Activated CD4-positive, alpha-beta T cell treated with anti-CD3 and anti-CD28 coated beads, Interleukin-2, Interleukin-4, amounts not matched to agents 100 ng/mL and 50 ng/mL, durations not matched to agents 16 hours and 8 hours (primary cell): ENCODE results near the gene CTDP1.

ENCODE experiments used
- DNase-seq: peaks from one replicate; pipeline ENCODE4 v3.0.0-alpha.2; 2020; ENCODE audit warnings: low spot score

CTDP1 gene

GRCh38 chr18:79763407-79763806 is 83.8 kb downstream of the CTDP1 start:
- DNase-seq, result no peak

DNA sequence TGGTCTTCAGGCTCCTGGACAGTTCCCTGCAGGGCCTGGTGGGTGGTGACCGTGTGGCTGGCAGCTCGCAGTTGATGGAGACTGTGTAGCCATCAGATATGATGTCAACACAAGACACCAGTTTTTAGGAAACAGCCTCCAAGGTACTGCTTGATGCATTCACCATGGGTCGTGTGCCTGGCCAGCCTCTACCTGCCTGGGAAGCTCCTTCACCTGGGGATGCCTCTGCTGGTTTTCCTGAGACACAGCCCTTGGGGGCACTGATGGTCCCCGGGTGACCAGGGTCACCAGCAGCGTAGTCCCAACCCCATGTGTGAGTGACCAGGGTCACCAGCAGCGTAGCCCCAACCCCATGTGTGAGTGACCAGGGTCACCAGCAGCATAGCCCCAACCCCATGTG is 84.5 kb downstream of the CTDP1 start:
- DNase-seq, result no peak

DNA sequence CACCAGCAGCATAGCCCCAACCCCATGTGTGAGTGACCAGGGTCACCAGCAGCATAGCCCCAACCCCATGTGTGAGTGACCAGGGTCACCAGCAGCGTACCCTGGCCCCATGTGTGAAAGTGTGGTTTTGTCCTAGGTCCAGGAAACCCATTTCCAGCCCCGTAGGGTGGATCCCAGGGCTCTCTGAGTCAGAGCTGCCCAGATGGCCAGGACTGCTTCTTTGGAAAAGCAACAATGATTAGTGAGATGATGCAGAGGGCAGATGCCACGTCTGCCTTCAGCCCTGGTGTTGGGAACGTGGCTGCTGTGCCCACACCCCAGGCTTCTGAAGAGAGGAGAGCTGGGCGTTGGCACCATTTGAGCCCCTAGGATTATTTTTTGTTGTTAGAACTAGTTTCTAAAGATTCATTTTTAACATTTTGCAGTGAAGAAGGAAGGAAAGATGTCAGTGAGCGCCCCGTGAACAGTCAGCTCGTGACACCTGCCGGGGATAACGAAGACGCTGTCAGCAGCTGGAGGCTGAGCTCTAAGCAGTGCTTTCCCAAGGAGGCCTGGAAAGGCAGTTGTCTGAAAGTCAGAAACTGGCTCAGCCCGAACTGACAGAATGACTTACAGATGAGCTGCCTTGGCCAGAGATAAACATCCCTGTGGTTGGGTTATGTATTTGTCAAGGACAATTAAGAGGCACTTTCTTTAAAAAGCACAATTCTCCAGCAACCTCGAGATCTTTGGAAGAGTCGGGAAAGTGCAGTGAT is 86.1 kb downstream of the CTDP1 start:
- DNase-seq, result no peak

DNA sequence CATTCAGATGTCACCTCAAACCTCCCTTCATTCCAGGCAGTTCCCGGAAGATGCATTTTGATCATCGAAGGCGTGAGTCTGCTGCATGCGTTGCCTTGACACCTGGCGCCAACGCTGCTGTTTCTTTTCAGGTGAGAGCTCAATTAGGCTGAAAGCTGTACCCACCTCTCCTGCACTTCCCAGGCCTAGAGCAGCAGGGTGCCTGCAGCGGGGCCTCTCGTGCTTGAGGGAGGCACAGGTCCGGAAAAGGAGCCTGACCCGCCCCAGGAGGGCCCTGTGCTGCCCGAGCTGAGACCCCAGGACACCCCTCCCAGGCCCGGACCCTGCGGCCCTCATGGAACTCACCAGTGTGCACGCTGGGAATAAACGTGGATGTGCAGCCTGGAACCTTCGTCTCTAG is 86.7 kb downstream of the CTDP1 start:
- DNase-seq, result no peak

DNA sequence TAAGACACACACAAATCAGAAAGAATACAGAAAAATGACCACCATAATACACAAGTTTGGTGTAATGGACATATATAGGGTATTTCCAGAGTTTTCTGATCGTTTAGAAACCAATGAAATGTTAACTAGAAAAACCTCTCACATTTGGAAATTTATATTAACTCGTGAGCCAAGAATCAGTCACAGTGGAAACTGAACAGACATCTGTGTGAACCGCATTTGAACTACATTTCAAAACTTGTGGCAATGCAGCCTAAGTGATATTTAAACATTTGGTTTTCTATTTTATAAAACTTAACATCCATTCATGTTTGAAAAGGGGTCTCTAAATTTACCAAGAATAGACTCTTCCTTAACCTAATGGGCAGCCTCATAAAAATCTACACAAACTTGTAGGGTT is 89.1 kb downstream of the CTDP1 start:
- DNase-seq, result no peak

DNA sequence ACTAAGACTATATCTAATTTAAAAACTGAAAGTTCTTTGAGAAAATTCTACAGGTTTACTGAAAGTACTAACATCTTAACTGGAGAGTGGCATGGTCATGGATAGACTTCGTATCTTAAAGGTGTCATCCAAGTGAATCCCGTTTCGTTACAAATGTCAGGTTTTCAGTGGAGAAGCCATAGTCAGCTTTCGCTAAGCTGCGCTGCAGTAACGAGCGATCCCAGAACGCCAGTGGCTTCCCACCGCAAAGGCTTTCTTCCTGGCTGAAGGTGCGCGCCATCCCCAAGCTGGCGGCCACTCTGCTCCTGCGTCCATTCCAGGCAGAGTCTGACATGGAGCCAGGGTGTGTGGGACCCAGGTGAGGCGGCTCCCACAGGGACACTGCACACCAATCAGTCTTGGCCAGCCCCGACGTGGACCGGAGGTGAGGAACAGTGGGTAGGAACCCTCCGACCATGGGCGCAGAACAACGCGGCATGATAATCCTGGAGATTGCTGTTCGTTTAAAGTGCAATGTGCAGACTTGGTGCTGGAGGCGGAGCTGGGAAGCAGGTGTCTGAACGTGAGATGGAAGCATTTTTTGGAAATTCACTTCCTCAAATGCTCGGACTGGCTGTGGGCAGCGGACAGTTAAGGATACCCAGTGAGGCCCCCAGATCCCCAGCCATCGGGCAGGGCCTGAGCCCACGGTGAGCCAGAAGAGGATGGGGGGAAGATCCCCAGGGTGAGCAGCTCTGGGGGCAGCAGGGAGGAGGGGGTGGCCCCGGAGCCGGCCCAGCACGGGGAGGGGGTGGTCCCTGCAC is 90.3 kb downstream of the CTDP1 start:
- DNase-seq, result no peak

- DNase-seq, result no peak
Measured at GRCh38 chr18:79770501-79770815, 90.9 kb downstream of the CTDP1 start.

- DNase-seq, result no peak
Measured at GRCh38 chr18:79770826-79771225, 91.2 kb downstream of the CTDP1 start.

DNA sequence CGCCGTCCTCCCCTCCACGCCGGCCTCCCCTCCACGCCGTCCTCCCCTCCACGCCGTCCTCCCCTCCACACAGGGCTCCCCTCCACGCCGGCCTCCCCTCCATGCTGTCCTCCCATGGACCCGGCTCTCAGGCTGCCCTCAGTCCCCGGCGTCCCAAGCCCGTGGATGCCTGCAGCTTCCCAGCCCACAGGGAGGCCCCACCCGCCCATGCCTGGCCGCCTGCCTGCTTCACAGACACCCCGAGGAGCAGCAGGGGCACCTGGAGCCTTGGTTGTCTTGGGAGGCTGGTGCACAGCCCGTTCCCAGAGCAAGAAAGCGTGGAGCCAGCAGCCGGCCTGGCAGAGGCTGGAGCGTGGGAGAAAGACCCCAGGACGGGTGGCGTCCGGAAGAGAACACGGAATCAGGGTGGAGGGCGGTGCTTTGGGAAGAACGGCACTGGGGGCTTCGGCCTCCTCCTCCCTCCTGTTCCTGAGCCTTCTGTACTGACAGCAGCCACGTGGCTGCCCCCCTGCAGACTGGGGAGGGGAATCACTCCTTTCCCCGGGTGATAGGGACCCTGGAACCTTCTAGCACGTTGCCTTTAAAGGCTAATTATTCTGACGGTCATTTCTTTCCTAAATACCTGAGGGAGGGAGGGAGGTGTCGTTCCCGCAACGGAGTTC is 92.0 kb downstream of the CTDP1 start:
- DNase-seq, result no peak

DNA sequence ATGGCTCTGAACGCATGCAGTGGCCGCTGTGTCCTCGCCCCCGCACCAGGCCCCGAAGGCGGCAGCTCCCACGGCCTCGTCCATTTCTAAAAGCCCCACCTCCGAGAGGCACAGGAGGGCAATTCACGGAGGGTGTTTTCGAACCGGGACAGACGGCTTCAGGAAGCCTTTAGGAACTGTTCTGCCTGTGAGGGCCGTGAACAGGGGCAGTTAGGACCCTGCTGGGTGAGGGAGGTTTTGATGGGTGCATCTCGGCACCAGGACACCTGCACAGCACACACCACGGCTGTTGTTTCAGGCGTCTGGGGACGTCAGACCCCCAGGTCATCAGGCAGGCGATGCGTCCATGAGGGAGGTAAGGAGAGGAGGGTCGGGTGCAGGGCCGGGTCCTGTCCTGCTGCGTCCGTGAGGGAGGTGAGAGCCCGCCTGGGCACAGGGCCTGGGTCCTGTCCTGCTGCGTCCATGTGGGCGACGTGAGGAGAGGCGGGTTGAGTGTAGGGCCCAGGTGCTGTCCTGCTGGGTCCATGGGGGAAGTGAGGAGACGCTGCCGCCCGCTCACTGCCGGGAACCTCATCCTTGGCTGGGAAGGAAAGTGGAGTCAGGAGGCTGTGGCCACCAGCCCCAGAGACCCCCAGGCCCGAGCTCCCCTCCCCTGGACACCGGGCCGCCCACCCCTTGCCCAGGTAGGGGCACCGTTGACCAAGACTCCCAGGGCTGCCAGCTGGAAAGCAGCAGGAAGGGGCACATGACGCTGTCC is 92.7 kb downstream of the CTDP1 start:
- DNase-seq, result no peak

GRCh38 chr18:79772865-79773696 is 93.5 kb downstream of the CTDP1 start:
- DNase-seq, result no peak

DNA sequence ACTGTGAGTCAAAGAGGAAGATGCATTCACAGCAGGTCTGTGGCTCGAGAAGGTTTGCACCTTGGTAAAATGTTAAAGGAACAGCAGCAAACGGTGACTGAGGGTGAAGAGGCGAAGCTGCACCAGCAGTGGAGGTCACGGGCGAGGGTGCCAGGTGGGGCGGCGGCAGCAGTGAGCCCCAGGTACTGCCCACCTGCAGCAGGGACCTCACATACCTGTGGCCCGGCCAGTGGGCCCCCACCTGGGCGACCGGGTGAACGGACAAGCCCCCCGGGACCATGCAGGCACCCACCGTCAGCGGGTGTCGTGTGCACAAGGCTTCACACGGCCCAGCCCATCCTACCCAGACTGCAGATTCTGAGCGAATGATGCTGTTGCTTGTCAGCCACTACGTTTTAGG is 94.5 kb downstream of the CTDP1 start:
- DNase-seq, result no peak

DNA sequence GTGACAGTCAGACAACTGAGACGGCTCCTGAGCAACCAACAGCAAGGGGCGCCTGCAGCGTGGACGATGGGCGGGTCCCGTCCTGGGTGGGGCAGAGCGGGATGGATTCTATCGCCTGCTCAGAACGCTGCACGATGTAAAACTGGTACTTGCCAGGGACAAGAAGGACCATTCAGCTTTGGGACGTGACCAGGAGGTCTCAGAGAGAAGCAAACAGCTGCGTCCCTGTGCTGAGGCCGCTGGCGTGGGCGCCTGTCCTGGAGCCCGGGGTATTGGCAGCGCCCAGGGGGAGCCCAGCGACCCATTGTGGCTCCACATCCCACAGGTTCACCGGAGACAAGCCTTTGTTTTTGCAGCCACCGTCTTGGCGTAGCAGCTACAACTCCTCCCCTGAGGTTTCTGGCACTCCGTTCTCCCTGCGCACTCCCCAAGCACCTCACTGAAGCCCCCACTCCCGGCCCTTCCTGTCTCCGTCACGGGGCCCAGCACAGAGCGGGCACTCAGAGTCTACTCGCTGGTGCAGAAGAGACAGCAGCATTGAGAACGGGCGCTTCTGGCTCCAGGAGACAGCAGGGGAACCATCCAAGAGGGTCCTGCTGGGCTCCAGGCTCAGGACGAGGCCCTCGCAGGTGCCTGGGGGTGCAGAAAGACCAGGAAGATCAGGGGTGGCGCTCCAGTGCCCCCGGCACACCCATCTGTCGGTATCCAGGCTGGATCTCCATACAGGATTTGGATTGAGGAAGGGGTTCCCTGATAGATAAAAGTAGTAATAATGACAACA is 96.0 kb downstream of the CTDP1 start:
- no peak for DNase-seq

GRCh38 chr18:79776674-79777073 is 97.1 kb downstream of the CTDP1 start:
- no peak for DNase-seq

DNA sequence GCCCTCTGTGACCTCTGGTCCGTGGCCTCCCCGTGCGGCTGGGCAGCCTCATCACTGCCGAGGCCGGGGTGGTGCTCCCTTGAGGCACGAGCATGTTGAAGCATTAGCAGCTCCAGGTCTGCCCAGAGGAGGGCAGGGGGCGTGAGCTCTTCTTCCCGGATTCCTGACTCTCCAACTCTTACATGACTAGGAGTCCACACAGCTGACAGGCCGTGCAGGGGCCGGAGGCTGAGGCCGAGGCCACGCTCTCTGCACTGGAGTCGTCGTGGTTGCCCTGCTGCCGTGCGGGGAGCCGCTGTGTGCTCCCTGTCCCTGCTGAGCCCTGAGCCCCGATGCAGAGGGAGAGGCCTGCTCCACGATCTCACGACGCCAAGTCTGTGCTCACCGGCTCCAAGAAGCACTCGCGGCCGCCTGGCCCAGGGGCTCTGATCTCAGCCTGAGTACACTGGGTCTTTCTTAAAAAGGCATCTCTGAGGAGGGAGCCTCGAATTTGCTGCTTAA is 98.7 kb downstream of the CTDP1 start:
- no peak for DNase-seq

DNA sequence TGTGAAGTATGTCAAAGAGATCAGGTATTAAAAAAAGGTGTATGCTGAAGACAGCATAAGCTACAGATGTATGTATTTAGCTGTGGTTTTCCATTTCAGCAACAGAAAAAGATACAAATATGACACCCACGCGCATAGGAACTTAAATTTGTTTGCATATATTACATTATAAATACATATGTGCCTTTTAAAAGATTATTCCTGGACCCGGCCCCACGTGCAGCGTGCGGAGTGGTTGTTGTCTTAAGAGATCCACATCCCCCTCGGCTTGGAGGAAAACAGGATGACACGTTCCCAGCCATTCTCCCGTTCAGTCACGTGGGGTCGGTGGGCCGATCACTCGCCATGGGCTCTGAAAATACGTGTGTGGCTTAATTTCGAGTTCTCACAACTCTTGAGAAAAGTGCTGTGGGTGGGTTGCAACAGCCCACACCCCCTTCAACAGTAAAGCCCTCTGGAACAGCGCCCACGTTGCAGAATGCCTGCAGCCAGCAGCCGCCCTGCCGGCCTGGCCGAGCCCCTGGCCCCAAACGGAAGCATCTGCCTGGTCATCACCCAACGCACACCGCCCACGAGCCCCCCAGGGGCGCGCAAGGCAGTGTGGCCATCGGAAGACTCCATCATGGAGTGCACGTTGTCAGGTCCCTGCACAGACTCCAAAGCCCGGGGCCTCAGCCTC is 99.6 kb downstream of the CTDP1 start:
- DNase-seq, result no peak

DNA sequence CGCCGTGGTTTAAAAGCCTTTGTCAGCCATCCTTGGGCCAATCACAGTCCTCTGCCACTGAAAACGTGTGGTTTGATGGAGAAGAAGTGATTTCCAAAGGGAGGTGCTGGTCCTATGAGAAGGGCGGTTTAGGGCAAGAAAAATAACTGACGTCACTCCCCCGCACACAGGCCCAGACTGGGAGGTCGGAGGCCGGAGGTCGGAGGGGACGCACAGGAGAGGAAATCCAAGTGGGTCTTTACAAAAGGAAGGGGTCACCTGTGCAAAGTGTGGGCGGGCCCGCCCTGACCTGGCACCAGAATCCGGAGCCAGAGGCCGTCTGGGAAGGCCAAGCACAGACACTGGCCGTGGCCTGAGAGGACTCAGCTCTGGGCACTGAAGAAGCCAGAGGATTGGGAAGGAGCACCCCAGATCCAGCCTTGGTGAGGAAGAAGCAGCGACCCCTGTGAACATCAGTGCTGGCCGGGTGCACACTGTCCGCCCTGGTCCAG is 100.1 kb downstream of the CTDP1 start:
- DNase-seq, result no peak

GRCh38 chr18:79780547-79780946 is 100.9 kb downstream of the CTDP1 start:
- no peak for DNase-seq

DNA sequence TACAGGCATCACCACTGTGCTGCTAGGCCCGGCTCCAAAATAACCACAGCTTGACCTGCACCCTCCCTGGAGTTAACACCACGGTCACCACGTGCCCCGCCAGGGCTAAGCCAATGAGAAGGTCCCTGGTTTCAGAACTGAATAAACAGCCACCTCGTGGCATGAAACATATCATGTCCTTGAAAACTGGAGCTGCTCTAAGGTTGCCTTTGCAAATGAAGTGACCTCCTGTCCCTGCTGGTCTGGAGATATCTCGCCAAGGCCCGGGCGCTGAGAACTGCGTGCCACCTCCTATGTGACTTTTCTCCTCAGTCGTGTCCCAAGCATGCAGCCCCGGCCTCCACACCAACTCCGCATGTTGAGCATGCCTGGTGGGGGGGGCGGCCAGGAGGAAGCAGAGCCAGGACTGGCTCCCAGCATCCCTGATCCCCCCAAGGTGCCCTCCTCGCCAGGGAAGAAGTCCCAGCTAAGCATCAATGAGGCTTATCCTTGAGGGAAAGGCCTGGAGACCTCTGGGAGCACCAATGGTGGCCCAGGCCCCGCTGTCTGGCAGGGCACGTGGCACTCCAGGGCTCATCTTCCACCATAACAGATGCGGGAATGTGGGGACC is 101.8 kb downstream of the CTDP1 start:
- no peak for DNase-seq
